ENCODE data around the gene SLC2A10. TPM values are rescaled to one million over a fixed set of nuclear protein-coding genes. Genes with fewer than 3 reads are reported as not detected.

The SLC2A10 gene
- total RNA-seq, 1 experiment from 2014 or later, result 0.05 TPM

DNA sequence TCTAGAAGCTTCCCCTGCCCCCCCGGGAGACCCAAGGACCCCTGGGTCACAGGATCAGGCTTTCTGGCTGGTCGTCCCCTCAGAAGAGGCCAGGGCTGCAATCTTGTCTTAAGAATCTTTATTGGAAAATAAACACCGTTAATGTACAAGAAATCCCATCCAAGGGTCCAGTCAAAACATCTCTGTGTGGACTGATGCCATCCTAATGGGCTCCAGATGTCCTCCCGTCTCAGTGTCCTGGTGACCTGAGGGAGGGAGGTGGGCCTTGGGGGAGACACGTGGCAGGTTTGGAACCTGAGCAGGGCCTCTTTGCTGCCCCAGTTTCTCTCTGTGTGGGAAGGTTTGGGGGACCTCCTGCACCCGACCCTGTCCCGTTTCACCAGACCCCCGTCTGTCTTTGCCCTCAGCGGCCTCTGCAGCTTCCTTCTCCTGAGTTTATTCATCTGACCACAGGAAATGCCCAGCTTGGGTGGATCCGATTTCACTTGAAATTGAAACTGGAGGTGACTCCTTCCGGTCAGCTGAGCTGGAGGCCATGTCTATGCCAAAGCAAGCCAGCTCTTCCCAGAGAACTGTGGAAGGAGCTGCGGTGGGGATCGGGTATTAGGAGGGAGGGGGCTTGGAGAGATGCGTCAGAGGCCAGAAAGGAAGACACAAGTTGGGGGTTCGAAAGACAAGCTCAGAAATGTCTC, 75.1 kb downstream of the SLC2A10 start:
- CTCF ChIA-PET, result no interaction called here
- Histone ChIP-seq H4K20me1 (ENCODE audit: insufficient read depth) (no peaks in the 10 kb centered on the region), H3K36me3 (ENCODE audit: control insufficient read depth in 1 of 2, insufficient read depth in 2 of 2, low read length in 2 of 2) (no peaks in the 10 kb centered on the region), H3K4me3 (replicated peaks in 1 of 2; ENCODE audit: low read depth in 1 of 2, low read length in 2 of 2) (no peak overlapping the region), H3K4me1 (ENCODE audit: control insufficient read depth in 1 of 2, insufficient read depth in 2 of 2, low read length in 2 of 2) (peaks cover 0 to 5% of the 10 kb centered on the region in 2 experiments; a peak in 1 of 4 replicates), H3K9me2 (ENCODE audit: insufficient read depth) (no peaks in the 10 kb centered on the region), H3K79me2 (ENCODE audit: insufficient read depth, low read length) (no peaks in the 10 kb centered on the region), H3K27me3 (ENCODE audit: insufficient read depth, low read length) (no peaks in the 10 kb centered on the region), H3K9ac (ENCODE audit: low read length) (no peak overlapping the region), H2AFZ (ENCODE audit: low read depth, low read length, poor library complexity, severe bottlenecking) (no peak overlapping the region), H3K9me3 (ENCODE audit: control insufficient read depth in 1 of 2, insufficient read depth in 1 of 2, low read depth in 1 of 2, low read length in 2 of 2) (no peaks in the 10 kb centered on the region), H3K4me2 (ENCODE audit: low read length) (no peak overlapping the region), H3K27ac (ENCODE audit: low read depth, low read length) (no peak overlapping the region)
- RAD21 ChIA-PET (ENCODE audit: low non-redundant PET in 1 of 2, low total read pairs in 2 of 2, uncharacterized antibody in 2 of 2, unreplicated experiment in 2 of 2), result no interaction called here
- intact Hi-C loops (cut with micrococcal nuclease), result no loop called here
- no TSS peak for BruUV-seq (replicated peaks)
- POLR2A ChIA-PET, result no interaction called here
- ATAC-seq (no peak), DNase-seq (ENCODE audit: low read depth, low spot score) (no peak)
- TF ChIP-seq ZNF274 (IDR thresholded peaks at IDR 0.05; ENCODE audit: low read depth, low read length) (no peak), POLR2AphosphoS5 (IDR thresholded peaks at IDR 0.05; ENCODE audit: low read depth, low read length) (no peak), EZH2 (IDR thresholded peaks at IDR 0.05) (no peak), ZFX (IDR thresholded peaks at IDR 0.05) (no peak), YY1 (IDR thresholded peaks at IDR 0.05; ENCODE audit: extremely low read depth, insufficient replicate concordance, low read depth, low read length) (no peak), CTCF (IDR thresholded peaks at IDR 0.05 in 2 of 3, conservative IDR thresholded peaks at IDR 0.05 in 1 of 3; ENCODE audit: borderline replicate concordance in 1 of 3, insufficient read depth in 1 of 3, low read depth in 2 of 3, low read length in 2 of 3) (no peak), SIN3A (IDR thresholded peaks at IDR 0.05; ENCODE audit: low read depth) (no peak), EZH2phosphoT487 (IDR thresholded peaks at IDR 0.05; ENCODE audit: borderline replicate concordance) (no peak), SRF (IDR thresholded peaks at IDR 0.05; ENCODE audit: low read depth) (no peak), JUND (IDR thresholded peaks at IDR 0.05) (no peak), RAD21 (IDR thresholded peaks at IDR 0.05; ENCODE audit: low read depth) (no peak), CBX3 (IDR thresholded peaks at IDR 0.05; ENCODE audit: low read depth) (no peak)
- TF ChIP-seq, protein P1, sequence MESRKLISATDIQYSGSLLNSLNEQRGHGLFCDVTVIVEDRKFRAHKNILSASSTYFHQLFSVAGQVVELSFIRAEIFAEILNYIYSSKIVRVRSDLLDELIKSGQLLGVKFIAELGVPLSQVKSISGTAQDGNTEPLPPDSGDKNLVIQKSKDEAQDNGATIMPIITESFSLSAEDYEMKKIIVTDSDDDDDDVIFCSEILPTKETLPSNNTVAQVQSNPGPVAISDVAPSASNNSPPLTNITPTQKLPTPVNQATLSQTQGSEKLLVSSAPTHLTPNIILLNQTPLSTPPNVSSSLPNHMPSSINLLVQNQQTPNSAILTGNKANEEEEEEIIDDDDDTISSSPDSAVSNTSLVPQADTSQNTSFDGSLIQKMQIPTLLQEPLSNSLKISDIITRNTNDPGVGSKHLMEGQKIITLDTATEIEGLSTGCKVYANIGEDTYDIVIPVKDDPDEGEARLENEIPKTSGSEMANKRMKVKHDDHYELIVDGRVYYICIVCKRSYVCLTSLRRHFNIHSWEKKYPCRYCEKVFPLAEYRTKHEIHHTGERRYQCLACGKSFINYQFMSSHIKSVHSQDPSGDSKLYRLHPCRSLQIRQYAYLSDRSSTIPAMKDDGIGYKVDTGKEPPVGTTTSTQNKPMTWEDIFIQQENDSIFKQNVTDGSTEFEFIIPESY (IDR thresholded peaks at IDR 0.05; ENCODE audit: extremely low read depth, insufficient replicate concordance, low read length), result no peak
- TF ChIP-seq, protein P2, sequence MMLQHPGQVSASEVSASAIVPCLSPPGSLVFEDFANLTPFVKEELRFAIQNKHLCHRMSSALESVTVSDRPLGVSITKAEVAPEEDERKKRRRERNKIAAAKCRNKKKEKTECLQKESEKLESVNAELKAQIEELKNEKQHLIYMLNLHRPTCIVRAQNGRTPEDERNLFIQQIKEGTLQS (IDR thresholded peaks at IDR 0.05), result no peak

Other genes starting within 250 kb of the SLC2A10 start
- not detected for gene ZNF334, start 196.1 kb upstream of the SLC2A10 start, total RNA-seq (2021; ENCODE audit: unreplicated experiment)
- gene OCSTAMP, start 159.0 kb upstream of the SLC2A10 start, total RNA-seq (2021; ENCODE audit: unreplicated experiment), result not detected
- not detected for gene SLC13A3, start 58.2 kb upstream of the SLC2A10 start, total RNA-seq (2021; ENCODE audit: unreplicated experiment)
- gene TP53RK, start 20.2 kb upstream of the SLC2A10 start, total RNA-seq (2021; ENCODE audit: unreplicated experiment), result 9.2 TPM
- not detected for gene EYA2, start 185.2 kb downstream of the SLC2A10 start, total RNA-seq (2021; ENCODE audit: unreplicated experiment)